Umbilical cord (tissue), 2 donors: Measurements from ENCODE around the gene PORCN. TPM values are rescaled to one million over a fixed set of nuclear protein-coding genes. Genes with fewer than 3 reads are reported as not detected.

Source experiments
- DNase-seq: peaks from one replicate; pipeline ENCODE4 v3.0.0-alpha.2; 2015; ENCODE audit warnings: low spot score
- total RNA-seq: library from RNA; depleted of rRNA; stranded (reverse); fragments of >200 nt; gene quantifications from one replicate; pipeline ENCODE4 v1.2.3, GENCODE V29; 2014; ENCODE audit warnings: low replicate concordance; ENCODE audit not compliant: insufficient read depth

Gene PORCN
- total RNA-seq, 1 donor from 2014 or later: 1.7 TPM

- DNase-seq: peak; percentile 92
These were observed 32.8 kb upstream of the PORCN start, which contains the start of gene FTSJ1 for GRCh38 chrX:48475774-48476577. Gene FTSJ1 (plus strand): TSS chrX:48476199. CDS start chrX:48478048, 1,849 bp downstream.

GRCh38 chrX:48476919-48477318 is 31.9 kb upstream of the PORCN start:
- no peak for DNase-seq

GRCh38 chrX:48477960-48478755 is 30.6 kb upstream of the PORCN start:
- DNase-seq: no peak

GRCh38 chrX:48478806-48479205 is 30.0 kb upstream of the PORCN start:
- DNase-seq: no peak

- no peak for DNase-seq
These were observed 28.6 kb upstream of the PORCN start for GRCh38 chrX:48480142-48480541.

- no peak for DNase-seq
These were observed 28.2 kb upstream of the PORCN start for GRCh38 chrX:48480583-48480982.

- no peak for DNase-seq
These were observed 26.3 kb upstream of the PORCN start for GRCh38 chrX:48482526-48482925.

GRCh38 chrX:48487362-48487798 is 21.4 kb upstream of the PORCN start:
- no peak for DNase-seq

GRCh38 chrX:48488034-48488433 is 20.8 kb upstream of the PORCN start:
- DNase-seq: no peak

GRCh38 chrX:48489296-48489695 is 19.5 kb upstream of the PORCN start:
- no peak for DNase-seq

GRCh38 chrX:48489892-48490291 is 18.9 kb upstream of the PORCN start:
- DNase-seq: no peak

GRCh38 chrX:48490661-48491060 is 18.1 kb upstream of the PORCN start:
- no peak for DNase-seq

GRCh38 chrX:48491809-48492208 is 17.0 kb upstream of the PORCN start:
- no peak for DNase-seq

GRCh38 chrX:48492293-48492910 is 16.4 kb upstream of the PORCN start:
- DNase-seq: no peak

GRCh38 chrX:48493890-48494364 is 14.9 kb upstream of the PORCN start:
- peak; percentile 48 for DNase-seq

GRCh38 chrX:48496660-48497059 is 12.1 kb upstream of the PORCN start:
- no peak for DNase-seq

- DNase-seq: no peak
These were observed 10.9 kb upstream of the PORCN start for GRCh38 chrX:48497871-48498270.

GRCh38 chrX:48498374-48498809 is 10.4 kb upstream of the PORCN start:
- no peak for DNase-seq

- DNase-seq: no peak
These were observed 4.5 kb upstream of the PORCN start for GRCh38 chrX:48504261-48504660.

- DNase-seq: no peak
These were observed 3.3 kb upstream of the PORCN start for GRCh38 chrX:48505481-48505880.

- no peak for DNase-seq
These were observed 1.5 kb upstream of the PORCN start for GRCh38 chrX:48507246-48507645.

GRCh38 chrX:48509245-48509590 is 426 bp downstream of the PORCN start:
- no peak for DNase-seq
